Vagina (tissue), 2 donors: ENCODE data around the gene ZFHX3. TPM values are rescaled to one million over a fixed set of nuclear protein-coding genes. Genes with fewer than 3 reads are reported as not detected.

Experiments
- DNase-seq, 2 donors: peaks; one replicate each; pipeline ENCODE4 v3.0.0-alpha.2; 2017; ENCODE audit errors: extremely low spot score in 2 of 2
- H3K27ac ChIP-seq: fragments of 200-600 bp; sonication (generic); one replicate; pipeline ENCODE4 v1.5.1; 2019
- H3K27me3 ChIP-seq: fragments of 200-600 bp; sonication (generic); one replicate; pipeline ENCODE4 v1.5.1; 2019
- H3K36me3 ChIP-seq, 2 donors: fragments of 200-600 bp; sonication (generic); one replicate each; pipeline ENCODE4 v1.5.1; 2017 to 2019
- H3K4me1 ChIP-seq: fragments of 200-600 bp; sonication (generic); one replicate; pipeline ENCODE4 v1.5.1; 2019
- H3K4me3 ChIP-seq, 2 donors: fragments of 200-600 bp; sonication (generic); 1 replicate in 1 of 2; 2 replicates in 1 of 2; pipeline ENCODE4 v1.5.1; 2016 to 2019
- H3K9me3 ChIP-seq: fragments of 200-600 bp; sonication (generic); one replicate; pipeline ENCODE4 v1.5.1; 2019
- POLR2A ChIP-seq, 2 donors: fragments of 450-650 bp; IDR thresholded peaks; one replicate each; pipeline ENCODE4 v1.6.1; 2017; ENCODE audit warnings: antibody characterized with exemption in 2 of 2, mild to moderate bottlenecking in 2 of 2, moderate library complexity in 2 of 2
- POLR2AphosphoS5 ChIP-seq, 2 donors: sonication (generic); formaldehyde crosslinking; IDR thresholded peaks; one replicate each; pipeline ENCODE4 v1.9.0; 2017; ENCODE audit warnings: antibody characterized with exemption in 2 of 2, mild to moderate bottlenecking in 2 of 2, low read depth in 1 of 2; ENCODE audit not compliant: insufficient read depth in 1 of 2
- intact Hi-C: fragments of 100-400 bp; cut with DNase I; formaldehyde crosslinking; loops from one replicate; pipeline ENCODE4 v1.15.1; 2023
- total RNA-seq: library from RNA; depleted of rRNA; stranded (reverse); fragments of >200 nt; gene quantifications from one replicate; pipeline ENCODE4 v1.2.3, GENCODE V29; 2016
- TF ChIP-seq, protein P1 (sequence below), 3 experiments: fragments of 450-650 bp in 2 of 3; fragments of 200-600 bp in 1 of 3; sonication (generic) in 1 of 3; IDR thresholded peaks; one replicate each; pipeline ENCODE4 v1.5.1; 2017 to 2019; ENCODE audit warnings: antibody characterized with exemption in 3 of 3, mild to moderate bottlenecking in 2 of 3, moderate library complexity in 2 of 3

ZFHX3 gene
- total RNA-seq, 1 donor from 2014 or later, result 28.0 TPM

DNA sequence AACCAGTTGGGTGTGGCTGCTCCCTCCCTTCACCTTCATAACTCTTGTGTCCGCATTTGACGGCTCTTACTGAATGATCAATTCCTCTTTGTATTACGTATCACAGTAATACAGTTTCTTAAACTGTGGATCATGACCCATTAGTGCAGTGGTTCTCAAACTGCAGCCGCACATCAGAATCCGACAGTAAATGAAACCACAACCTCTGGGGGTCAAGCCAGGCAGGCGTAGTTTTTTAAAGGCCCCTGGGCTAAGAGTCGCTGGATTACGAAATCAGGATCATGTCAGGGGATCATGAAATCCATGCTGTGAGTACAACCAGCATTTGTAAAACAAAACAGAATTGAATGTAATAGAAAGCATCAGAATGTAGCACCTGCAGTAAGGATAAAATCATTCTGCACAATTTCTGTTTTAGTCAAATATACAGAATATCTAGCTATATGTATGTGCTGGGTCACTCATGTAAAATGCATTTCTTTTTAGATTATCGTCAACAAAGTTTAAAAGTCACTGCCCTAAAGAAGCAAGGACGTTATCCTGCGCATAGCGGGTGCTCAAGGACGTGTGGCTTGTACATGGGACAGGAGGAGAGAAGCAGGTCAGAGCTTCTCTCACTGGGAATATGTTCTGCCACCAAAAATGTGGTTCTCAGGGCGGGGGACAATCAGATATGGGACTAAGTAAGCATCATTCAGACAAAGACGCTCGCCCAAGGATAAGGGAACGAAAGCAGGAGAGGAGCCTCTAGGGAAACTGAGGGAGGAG, 113.1 kb downstream of the ZFHX3 start:
- peaks cover 82% of the 10 kb centered on the region for H3K4me1 ChIP-seq
- H3K27ac ChIP-seq, result peak overlapping the region; percentile 12
- intact Hi-C loops, result loop anchor here (5.0 to 10.0 kb wide), 3 partner anchors 52 to 117 kb away; no protein-coding TSS in a partner anchor

DNA sequence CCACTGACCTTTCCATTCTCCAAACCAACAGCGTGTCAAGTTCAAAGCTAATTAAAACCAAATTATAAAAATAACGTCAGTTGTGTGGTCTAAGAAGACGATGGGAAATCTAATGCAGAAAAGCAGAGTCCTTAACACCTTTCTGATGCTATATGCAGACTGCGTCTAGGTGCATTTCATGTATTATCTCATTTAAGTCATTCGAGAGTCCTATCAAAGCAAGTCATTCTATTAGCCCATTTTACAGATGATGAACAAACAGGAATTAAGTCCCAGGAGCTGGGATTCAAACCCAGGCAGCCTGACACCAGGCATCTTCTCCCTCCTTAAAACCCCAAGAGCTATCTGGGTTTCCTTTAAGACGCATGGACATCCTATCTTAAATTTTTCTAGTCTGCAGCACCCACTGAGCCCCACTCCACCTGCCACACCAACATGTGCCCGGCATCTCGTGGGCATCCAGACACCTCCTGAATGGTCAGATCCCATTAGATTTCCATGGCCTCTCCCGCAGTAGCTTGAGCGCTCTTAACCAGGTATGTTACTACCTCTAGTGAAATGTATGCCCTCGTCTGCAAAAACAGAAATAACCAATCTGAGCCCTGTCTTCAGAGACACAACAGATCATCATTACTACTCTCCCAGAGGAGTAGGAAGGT, 115.1 kb downstream of the ZFHX3 start:
- intact Hi-C loops, result loop anchor here (10.0 kb wide), 1 partner anchor 78 kb away; no protein-coding TSS in a partner anchor
- no peaks in the 10 kb centered on the region for H3K36me3 ChIP-seq
- H3K27me3 ChIP-seq, result no peaks in the 10 kb centered on the region
- no peak for TF ChIP-seq POLR2AphosphoS5 (IDR thresholded peaks at IDR 0.05; ENCODE audit: insufficient read depth in 1 of 2, low read depth in 1 of 2)
- no peak for TF ChIP-seq POLR2A (IDR thresholded peaks at IDR 0.05)
- TF ChIP-seq, protein P1, sequence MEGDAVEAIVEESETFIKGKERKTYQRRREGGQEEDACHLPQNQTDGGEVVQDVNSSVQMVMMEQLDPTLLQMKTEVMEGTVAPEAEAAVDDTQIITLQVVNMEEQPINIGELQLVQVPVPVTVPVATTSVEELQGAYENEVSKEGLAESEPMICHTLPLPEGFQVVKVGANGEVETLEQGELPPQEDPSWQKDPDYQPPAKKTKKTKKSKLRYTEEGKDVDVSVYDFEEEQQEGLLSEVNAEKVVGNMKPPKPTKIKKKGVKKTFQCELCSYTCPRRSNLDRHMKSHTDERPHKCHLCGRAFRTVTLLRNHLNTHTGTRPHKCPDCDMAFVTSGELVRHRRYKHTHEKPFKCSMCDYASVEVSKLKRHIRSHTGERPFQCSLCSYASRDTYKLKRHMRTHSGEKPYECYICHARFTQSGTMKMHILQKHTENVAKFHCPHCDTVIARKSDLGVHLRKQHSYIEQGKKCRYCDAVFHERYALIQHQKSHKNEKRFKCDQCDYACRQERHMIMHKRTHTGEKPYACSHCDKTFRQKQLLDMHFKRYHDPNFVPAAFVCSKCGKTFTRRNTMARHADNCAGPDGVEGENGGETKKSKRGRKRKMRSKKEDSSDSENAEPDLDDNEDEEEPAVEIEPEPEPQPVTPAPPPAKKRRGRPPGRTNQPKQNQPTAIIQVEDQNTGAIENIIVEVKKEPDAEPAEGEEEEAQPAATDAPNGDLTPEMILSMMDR (IDR thresholded peaks at IDR 0.05), result no peak
- H3K4me1 ChIP-seq, result peaks cover 81% of the 10 kb centered on the region
- no peak overlapping the region for H3K4me3 ChIP-seq
- H3K9me3 ChIP-seq, result no peaks in the 10 kb centered on the region
- DNase-seq, result no peak
- no peak overlapping the region for H3K27ac ChIP-seq

More for the DNA sequence above, 113.1 kb downstream of the ZFHX3 start:
- Histone ChIP-seq H3K36me3 (no peaks in the 10 kb centered on the region), H3K27me3 (no peaks in the 10 kb centered on the region), H3K4me3 (no peak overlapping the region), H3K9me3 (no peaks in the 10 kb centered on the region)
- no peak for DNase-seq
- TF ChIP-seq, protein P1 (IDR thresholded peaks at IDR 0.05), result no peak
- TF ChIP-seq POLR2A (IDR thresholded peaks at IDR 0.05) (no peak), POLR2AphosphoS5 (IDR thresholded peaks at IDR 0.05; ENCODE audit: insufficient read depth in 1 of 2, low read depth in 1 of 2) (peak in 1 of 2 donors; percentile 77)

DNA sequence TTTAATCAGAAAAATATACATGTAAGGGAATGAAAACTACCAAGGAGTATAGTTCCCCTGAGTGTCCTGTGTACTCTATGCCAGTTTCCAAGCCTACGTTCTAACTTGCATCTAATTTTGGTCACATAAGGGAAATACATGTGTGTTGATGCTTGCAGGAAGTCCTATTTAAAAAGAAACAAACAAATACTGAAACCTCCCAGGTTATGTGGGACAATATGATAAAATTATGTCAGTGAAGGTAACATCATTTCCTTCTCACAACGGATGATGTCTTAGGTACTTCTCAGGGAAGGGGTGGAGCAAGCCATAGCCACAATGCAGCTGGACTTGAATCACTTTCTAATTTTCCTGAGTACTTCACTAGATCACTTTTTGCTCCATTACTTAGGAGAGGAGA, 115.9 kb downstream of the ZFHX3 start:
- no peaks in the 10 kb centered on the region for H3K27me3 ChIP-seq
- peaks cover 81% of the 10 kb centered on the region for H3K4me1 ChIP-seq
- TF ChIP-seq POLR2AphosphoS5 (IDR thresholded peaks at IDR 0.05; ENCODE audit: insufficient read depth in 1 of 2, low read depth in 1 of 2) (no peak), POLR2A (IDR thresholded peaks at IDR 0.05) (no peak)
- H3K27ac ChIP-seq, result peak overlapping the region; percentile 28
- H3K4me3 ChIP-seq, result no peak overlapping the region
- H3K9me3 ChIP-seq, result no peaks in the 10 kb centered on the region
- DNase-seq, result no peak
- H3K36me3 ChIP-seq, result no peaks in the 10 kb centered on the region
- intact Hi-C loops, result loop anchor here (10.0 kb wide), 1 partner anchor 77 kb away; no protein-coding TSS in a partner anchor

DNA sequence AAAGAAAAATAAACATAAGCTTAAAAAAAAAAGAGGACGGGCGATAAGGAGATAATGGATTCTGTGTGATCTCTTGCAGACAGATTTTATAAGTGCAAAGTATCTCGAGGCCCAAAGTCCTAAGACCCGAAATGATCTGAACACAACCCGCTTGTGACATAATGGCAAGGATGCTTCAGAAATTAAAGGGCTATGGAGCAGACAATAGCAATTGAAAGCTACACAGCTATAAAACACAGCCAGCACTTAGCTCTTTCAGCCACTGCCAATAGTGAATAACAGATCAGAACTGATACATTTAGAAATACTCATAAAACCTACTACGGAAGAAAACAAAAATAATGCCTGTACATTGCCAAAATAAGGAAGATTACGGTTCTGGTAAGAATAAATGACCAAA, 117.5 kb downstream of the ZFHX3 start:
- Histone ChIP-seq H3K4me1 (peaks cover 80% of the 10 kb centered on the region), H3K4me3 (no peak overlapping the region), H3K36me3 (no peaks in the 10 kb centered on the region), H3K27me3 (no peaks in the 10 kb centered on the region), H3K9me3 (no peaks in the 10 kb centered on the region), H3K27ac (no peak overlapping the region)
- intact Hi-C loops, result loop anchor here (10.0 kb wide), 1 partner anchor 76 kb away; no protein-coding TSS in a partner anchor
- TF ChIP-seq, protein P1 (IDR thresholded peaks at IDR 0.05), result no peak
- TF ChIP-seq POLR2AphosphoS5 (IDR thresholded peaks at IDR 0.05; ENCODE audit: insufficient read depth in 1 of 2, low read depth in 1 of 2) (no peak), POLR2A (IDR thresholded peaks at IDR 0.05) (no peak)
- DNase-seq, result no peak

DNA sequence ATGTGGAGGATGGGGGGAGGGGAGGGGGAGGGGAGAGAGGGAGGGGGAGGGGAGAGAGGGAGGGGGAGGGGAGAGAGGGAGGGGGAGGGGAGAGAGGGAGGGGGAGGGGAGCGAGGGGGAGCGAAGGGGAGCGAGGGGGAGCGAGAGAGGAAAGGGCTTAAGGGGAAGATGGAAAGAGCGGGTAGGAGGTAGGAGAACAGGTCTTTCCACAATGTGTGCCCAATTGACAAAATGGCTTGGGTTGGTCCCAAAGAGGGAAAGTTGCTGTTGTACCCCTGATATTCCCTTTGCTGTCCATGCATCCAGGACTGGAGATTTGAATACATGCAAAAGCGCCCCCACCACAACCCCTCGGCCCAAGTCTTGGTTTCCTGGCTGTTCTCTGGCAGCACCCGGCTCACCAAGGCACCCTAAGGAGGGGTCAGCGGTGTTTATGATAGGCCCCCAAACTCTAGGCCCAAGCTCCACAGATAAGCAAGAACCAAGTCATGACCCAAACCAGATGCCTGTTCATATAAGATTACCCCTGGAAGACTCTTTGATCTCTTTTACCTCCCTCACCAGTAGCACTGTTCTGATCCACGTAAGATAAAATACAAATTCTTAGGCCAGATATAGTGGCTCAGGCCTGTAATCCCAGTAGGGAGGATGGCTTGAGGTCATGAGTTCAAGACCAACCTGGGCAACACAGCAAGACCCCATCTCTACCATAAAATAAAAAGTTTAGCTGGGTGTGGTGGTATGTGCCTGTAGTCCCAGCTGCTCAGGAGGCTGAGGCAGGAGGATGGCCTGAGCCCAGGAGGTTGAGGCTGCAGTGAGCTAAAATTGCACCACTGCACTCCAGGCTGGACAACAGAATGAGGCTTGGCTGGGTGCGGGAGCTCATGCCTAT, 119.6 kb downstream of the ZFHX3 start:
- no peaks in the 10 kb centered on the region for H3K27me3 ChIP-seq
- peaks cover 65% of the 10 kb centered on the region for H3K4me1 ChIP-seq
- H3K4me3 ChIP-seq, result no peak overlapping the region
- no peaks in the 10 kb centered on the region for H3K36me3 ChIP-seq
- no peaks in the 10 kb centered on the region for H3K9me3 ChIP-seq
- TF ChIP-seq POLR2AphosphoS5 (IDR thresholded peaks at IDR 0.05; ENCODE audit: insufficient read depth in 1 of 2, low read depth in 1 of 2) (no peak), POLR2A (IDR thresholded peaks at IDR 0.05) (no peak)
- TF ChIP-seq, protein P1 (IDR thresholded peaks at IDR 0.05), result no peak
- DNase-seq, result no peak
- intact Hi-C loops, result no loop called here
- H3K27ac ChIP-seq, result no peak overlapping the region
